ENCODE measurements around the gene HTR1D.

Gene HTR1D

DNA sequence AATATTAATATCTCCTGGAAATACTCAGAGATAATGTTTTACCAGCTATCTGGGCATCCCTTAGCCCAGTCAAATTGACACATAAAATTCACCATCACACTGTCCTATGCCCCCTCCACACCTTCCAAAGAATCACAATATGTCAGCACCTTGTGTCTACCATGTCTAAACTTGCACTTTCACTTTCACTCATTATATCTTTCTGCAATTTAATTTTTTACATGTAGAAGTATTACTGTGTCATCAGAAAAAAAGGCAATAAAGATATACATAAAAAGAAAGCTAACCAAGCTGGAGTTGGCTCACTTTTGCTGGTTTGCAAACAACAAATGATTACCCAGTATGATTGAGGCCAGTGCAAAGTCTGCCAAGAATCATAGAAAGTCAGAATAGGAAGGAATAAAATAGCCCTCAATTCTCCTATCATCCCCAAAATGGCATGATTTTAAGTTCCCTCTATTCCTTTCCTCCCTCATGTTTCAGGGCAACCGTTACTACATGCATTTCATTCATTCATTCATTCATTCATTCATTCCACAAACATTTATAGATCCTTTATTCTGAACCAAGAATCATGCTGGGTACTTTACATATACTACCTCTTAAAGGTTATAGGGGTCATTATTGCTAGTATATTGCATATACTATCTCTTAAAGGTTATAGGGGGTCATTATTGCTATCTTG is 42.7 kb downstream of the HTR1D start:
- H3K4me3 Mint-ChIP-seq = no peak overlapping the region
- DNase-seq (ENCODE audit: low spot score in 2 of 2) = no peak
- H3K27ac Mint-ChIP-seq (ENCODE audit: low read depth) = no peak overlapping the region
- H3K4me1 Mint-ChIP-seq = peaks cover 11% of the 10 kb centered on the region
- no peaks in the 10 kb centered on the region for H3K27me3 Mint-ChIP-seq
- ATAC-seq (replicated peaks; ENCODE audit: extremely low read depth, poor library complexity, severe bottlenecking) = no peak
- no peaks in the 10 kb centered on the region for H3K36me3 Mint-ChIP-seq (ENCODE audit: insufficient read depth)
- H3K9me3 Mint-ChIP-seq = no peaks in the 10 kb centered on the region

GRCh38 chr1:23171181-23171755 is 46.0 kb downstream of the HTR1D start:
- no peaks in the 10 kb centered on the region for H3K9me3 Mint-ChIP-seq
- H3K36me3 Mint-ChIP-seq (ENCODE audit: insufficient read depth) = peaks cover 8% of the 10 kb centered on the region
- no peaks in the 10 kb centered on the region for H3K27me3 Mint-ChIP-seq
- DNase-seq (ENCODE audit: low spot score in 2 of 2) = no peak
- H3K4me3 Mint-ChIP-seq = no peak overlapping the region
- ATAC-seq (replicated peaks; ENCODE audit: extremely low read depth, poor library complexity, severe bottlenecking) = no peak
- peaks cover 23% of the 10 kb centered on the region for H3K4me1 Mint-ChIP-seq
- H3K27ac Mint-ChIP-seq (ENCODE audit: low read depth) = no peak overlapping the region

DNA sequence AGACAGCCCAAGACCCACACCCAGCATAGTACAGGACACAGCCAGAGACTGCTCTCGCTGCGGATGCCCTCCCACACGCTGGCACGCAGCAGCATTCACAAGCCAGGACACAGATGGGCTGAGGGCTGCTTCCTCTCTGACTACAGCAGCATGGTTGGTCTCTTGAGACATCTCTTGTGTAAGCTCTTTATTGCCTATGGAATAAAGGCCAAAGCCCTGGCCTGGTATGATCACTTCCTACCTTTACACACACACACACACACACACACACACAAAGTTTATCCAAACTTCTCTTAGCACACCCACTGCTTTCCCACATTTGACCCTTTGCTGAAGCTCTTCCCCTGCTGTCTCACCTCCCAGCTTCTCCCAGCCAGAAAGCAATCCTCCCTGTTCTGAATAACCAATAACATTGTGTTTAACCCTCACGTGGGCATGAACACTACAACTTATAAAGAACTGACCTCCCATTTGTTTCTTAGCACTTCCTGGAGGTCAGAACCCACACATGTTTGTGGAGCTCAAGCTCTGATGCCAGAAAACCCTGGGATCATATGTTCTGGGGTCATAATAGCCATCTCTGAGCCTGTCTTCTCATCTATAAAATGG is 47.5 kb downstream of the HTR1D start:
- Mint-ChIP-seq H3K36me3 (ENCODE audit: insufficient read depth) (peaks cover 8% of the 10 kb centered on the region), H3K4me3 (peak overlapping the region; percentile 96), H3K27ac (ENCODE audit: low read depth) (peak overlapping the region; percentile 33), H3K27me3 (no peaks in the 10 kb centered on the region), H3K9me3 (no peaks in the 10 kb centered on the region), H3K4me1 (peaks cover 32% of the 10 kb centered on the region)
- no peak for ATAC-seq (replicated peaks; ENCODE audit: extremely low read depth, poor library complexity, severe bottlenecking)
- DNase-seq (ENCODE audit: low spot score in 2 of 2) = no peak

DNA sequence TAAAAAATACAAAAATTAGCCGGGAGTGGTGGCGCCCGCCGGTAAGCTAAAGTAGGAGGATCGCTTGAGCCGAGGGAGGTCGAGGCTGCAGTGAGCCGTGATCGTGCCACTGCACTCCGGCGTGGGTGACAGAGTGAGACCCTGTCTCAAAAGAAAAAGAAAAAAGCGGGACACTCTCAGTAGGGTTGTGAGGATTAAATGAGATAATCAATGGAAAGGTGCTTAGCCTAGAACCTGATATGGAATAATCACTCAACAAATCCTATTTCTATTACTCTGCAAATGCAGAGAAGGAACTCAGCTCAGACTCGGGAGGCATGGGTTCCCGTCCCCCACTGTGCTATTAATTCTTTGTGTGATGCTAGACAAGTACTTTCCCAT is 48.1 kb downstream of the HTR1D start:
- Mint-ChIP-seq H3K4me1 (peaks cover 32% of the 10 kb centered on the region), H3K36me3 (ENCODE audit: insufficient read depth) (peaks cover 8% of the 10 kb centered on the region), H3K27ac (ENCODE audit: low read depth) (peak overlapping the region; percentile 92), H3K27me3 (no peaks in the 10 kb centered on the region), H3K4me3 (peak overlapping the region; percentile 96), H3K9me3 (no peaks in the 10 kb centered on the region)
- ATAC-seq (replicated peaks; ENCODE audit: extremely low read depth, poor library complexity, severe bottlenecking) (no peak), DNase-seq (ENCODE audit: low spot score in 2 of 2) (no peak)

DNA sequence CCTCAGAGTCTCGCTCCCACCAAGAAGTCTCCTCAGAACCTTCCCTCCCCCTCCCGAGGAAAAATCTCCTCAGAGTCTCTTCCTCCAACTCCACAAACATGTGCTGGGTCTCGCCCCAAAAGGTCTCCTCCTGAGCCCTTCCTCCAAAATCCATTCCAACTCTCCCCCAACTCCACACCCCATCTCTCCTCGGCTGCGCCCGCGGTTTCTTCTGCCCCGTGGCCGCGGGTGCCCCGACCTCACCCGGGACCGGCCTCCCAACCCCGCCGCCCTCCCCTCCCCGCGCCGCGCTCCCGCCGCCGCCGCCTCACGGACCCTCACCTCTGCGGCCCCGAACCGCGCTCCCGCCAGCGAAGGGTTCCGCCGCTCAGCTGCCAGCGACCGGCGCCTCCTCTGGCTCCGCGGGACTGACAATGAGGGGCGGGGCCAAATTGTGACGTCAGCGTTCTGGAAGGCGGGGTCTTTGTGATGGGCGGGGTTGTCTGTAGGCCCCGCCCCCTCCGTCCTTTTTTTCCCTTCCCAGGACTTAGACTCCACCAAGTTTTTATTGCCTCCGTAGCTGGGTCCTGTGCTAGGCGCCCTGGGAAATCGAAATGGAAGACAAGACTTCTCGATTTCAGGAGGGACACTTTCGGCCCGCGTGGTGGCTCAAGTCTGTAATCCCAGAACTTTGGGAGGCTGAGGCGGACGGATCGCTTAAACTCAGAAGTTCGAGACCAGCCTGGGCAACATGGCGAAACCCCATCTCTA is 48.7 kb downstream of the HTR1D start, which contains the start of gene LUZP1:
TSS of gene LUZP1 (minus strand) at position 412 of the 750 bp plus-strand sequence.
- Mint-ChIP-seq H3K36me3 (ENCODE audit: insufficient read depth) (peaks cover 8% of the 10 kb centered on the region), H3K4me3 (peak within 1 kb of the TSS; percentile 96), H3K4me1 (peaks cover 32% of the 10 kb centered on the region), H3K27ac (ENCODE audit: low read depth) (peak within 1 kb of the TSS; percentile 92), H3K9me3 (no peaks in the 10 kb centered on the region), H3K27me3 (no peaks in the 10 kb centered on the region)
- peak; percentile 78 for ATAC-seq (replicated peaks; ENCODE audit: extremely low read depth, poor library complexity, severe bottlenecking)
- DNase-seq (ENCODE audit: low spot score in 2 of 2) = peak; percentile 67 to 80

DNA sequence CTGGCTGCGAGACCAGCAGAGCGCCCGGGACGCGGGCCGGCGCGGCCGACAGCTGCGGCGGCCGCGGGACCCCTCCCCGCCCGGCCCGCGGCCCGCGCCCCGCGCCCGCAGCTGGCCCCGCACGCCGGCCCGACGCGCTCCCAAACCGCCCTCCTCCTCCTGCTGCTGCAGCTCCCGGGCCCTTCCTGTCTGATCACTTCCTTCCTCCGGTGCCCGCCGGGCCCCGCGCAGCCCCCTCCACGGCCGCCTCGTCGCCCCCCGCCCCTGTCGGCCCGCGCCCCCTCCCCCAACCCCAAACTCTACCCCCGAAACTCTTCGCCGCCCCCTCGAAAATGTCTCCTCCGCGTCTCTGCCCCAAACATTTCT is 49.2 kb downstream of the HTR1D start:
- Mint-ChIP-seq H3K27ac (ENCODE audit: low read depth) (peak overlapping the region; percentile 92), H3K4me3 (peak overlapping the region; percentile 96), H3K27me3 (no peaks in the 10 kb centered on the region), H3K4me1 (peaks cover 32% of the 10 kb centered on the region), H3K9me3 (no peaks in the 10 kb centered on the region), H3K36me3 (ENCODE audit: insufficient read depth) (peaks cover 8% of the 10 kb centered on the region)
- DNase-seq (ENCODE audit: low spot score in 2 of 2) (no peak), ATAC-seq (replicated peaks; ENCODE audit: extremely low read depth, poor library complexity, severe bottlenecking) (peak; percentile 53)

- H3K27ac Mint-ChIP-seq (ENCODE audit: low read depth) = no peak overlapping the region
These were observed 49.8 kb downstream of the HTR1D start for GRCh38 chr1:23167353-23168078.

GRCh38 chr1:23166854-23167253 is 50.4 kb downstream of the HTR1D start:
- DNase-seq (ENCODE audit: low spot score in 2 of 2) = no peak
- no peaks in the 10 kb centered on the region for H3K27me3 Mint-ChIP-seq
- peaks cover 8% of the 10 kb centered on the region for H3K36me3 Mint-ChIP-seq (ENCODE audit: insufficient read depth)
- H3K27ac Mint-ChIP-seq (ENCODE audit: low read depth) = no peak overlapping the region
- peaks cover 32% of the 10 kb centered on the region for H3K4me1 Mint-ChIP-seq
- ATAC-seq (replicated peaks; ENCODE audit: extremely low read depth, poor library complexity, severe bottlenecking) = no peak
- H3K4me3 Mint-ChIP-seq = peak overlapping the region; percentile 96
- H3K9me3 Mint-ChIP-seq = no peaks in the 10 kb centered on the region

More at GRCh38 chr1:23167353-23168078, 49.8 kb downstream of the HTR1D start:
- Mint-ChIP-seq H3K4me1 (peaks cover 32% of the 10 kb centered on the region), H3K9me3 (no peaks in the 10 kb centered on the region), H3K36me3 (ENCODE audit: insufficient read depth) (peaks cover 8% of the 10 kb centered on the region), H3K4me3 (peak overlapping the region; percentile 96), H3K27me3 (no peaks in the 10 kb centered on the region)
- DNase-seq (ENCODE audit: low spot score in 2 of 2) = peak; percentile 13 to 18
- peak; percentile 31 for ATAC-seq (replicated peaks; ENCODE audit: extremely low read depth, poor library complexity, severe bottlenecking)

- DNase-seq (ENCODE audit: low spot score in 2 of 2) (no peak), ATAC-seq (replicated peaks; ENCODE audit: extremely low read depth, poor library complexity, severe bottlenecking) (no peak)
- H3K9me3 Mint-ChIP-seq = no peaks in the 10 kb centered on the region
- H3K36me3 Mint-ChIP-seq (ENCODE audit: insufficient read depth) = peaks cover 3% of the 10 kb centered on the region
- no peaks in the 10 kb centered on the region for H3K27me3 Mint-ChIP-seq
- H3K27ac Mint-ChIP-seq (ENCODE audit: low read depth) = no peak overlapping the region
- no peak overlapping the region for H3K4me3 Mint-ChIP-seq
- H3K4me1 Mint-ChIP-seq = peaks cover 26% of the 10 kb centered on the region
These were observed 53.9 kb downstream of the HTR1D start for GRCh38 chr1:23163395-23163794.

GRCh38 chr1:23159963-23160877 is 57.1 kb downstream of the HTR1D start:
- no peak overlapping the region for H3K4me3 Mint-ChIP-seq
- peaks cover 14% of the 10 kb centered on the region for H3K4me1 Mint-ChIP-seq
- H3K27ac Mint-ChIP-seq (ENCODE audit: low read depth) = no peak overlapping the region
- H3K27me3 Mint-ChIP-seq = no peaks in the 10 kb centered on the region
- no peak for DNase-seq (ENCODE audit: low spot score in 2 of 2)
- no peak for ATAC-seq (replicated peaks; ENCODE audit: extremely low read depth, poor library complexity, severe bottlenecking)
- no peaks in the 10 kb centered on the region for H3K36me3 Mint-ChIP-seq (ENCODE audit: insufficient read depth)
- no peaks in the 10 kb centered on the region for H3K9me3 Mint-ChIP-seq

GRCh38 chr1:23156940-23157339 is 60.4 kb downstream of the HTR1D start:
- Mint-ChIP-seq H3K4me1 (peaks cover 26% of the 10 kb centered on the region), H3K27me3 (no peaks in the 10 kb centered on the region), H3K27ac (ENCODE audit: low read depth) (no peak overlapping the region), H3K36me3 (ENCODE audit: insufficient read depth) (no peaks in the 10 kb centered on the region), H3K9me3 (no peaks in the 10 kb centered on the region), H3K4me3 (no peak overlapping the region)
- DNase-seq (ENCODE audit: low spot score in 2 of 2) (no peak), ATAC-seq (replicated peaks; ENCODE audit: extremely low read depth, poor library complexity, severe bottlenecking) (no peak)
